Measurements from ENCODE around the gene FGD5. TPM values are rescaled to one million over a fixed set of nuclear protein-coding genes. Genes with fewer than 3 reads are reported as not detected.

Gene FGD5
- total and polyA plus RNA-seq, 9 of the 15 experiments (the other 6 are each of a cell fraction or from before 2014, with no cell fraction given), result 0.18 TPM; not detected in 8

DNA sequence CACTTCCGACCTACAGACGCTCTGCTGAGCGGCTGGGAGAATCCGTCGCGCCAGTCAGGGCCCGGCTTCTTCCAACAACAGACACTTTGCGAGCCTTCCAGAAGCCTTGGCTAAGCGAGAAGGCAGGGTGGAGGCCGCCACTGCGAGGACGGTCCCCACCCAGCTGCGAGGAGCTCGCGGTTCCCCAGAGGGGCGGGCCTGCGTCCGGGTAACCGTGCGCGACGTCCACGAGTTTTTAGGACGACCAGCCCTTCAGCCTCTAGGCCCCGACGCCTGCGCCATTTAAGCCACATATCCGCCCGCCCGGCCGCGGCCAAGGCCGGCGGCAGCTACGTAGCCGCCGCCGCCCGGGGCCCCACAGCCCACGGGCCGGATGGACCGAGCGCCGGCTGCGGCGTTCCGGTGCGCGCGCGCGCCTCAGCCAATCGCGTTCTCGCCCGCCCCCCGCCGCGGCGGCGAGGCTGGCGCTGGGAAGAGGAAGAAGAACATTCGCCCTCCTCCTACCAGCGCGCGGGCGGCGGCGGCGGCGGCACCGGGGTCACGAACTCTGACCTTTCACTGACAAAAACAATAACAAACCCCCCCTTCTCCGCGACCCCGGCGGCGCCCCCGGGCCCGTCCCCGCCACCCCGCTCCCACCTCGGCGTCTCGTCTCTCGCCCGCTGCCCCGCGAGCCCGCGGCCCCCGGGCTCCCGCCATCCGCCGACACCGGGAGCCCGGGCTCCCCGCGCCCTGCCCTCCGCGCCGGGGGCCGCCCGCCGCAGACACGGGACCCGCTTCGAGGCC is 128.5 kb downstream of the FGD5 start, which contains the start of gene NR2C2 (continued):
- TF ChIP-seq, protein P1, sequence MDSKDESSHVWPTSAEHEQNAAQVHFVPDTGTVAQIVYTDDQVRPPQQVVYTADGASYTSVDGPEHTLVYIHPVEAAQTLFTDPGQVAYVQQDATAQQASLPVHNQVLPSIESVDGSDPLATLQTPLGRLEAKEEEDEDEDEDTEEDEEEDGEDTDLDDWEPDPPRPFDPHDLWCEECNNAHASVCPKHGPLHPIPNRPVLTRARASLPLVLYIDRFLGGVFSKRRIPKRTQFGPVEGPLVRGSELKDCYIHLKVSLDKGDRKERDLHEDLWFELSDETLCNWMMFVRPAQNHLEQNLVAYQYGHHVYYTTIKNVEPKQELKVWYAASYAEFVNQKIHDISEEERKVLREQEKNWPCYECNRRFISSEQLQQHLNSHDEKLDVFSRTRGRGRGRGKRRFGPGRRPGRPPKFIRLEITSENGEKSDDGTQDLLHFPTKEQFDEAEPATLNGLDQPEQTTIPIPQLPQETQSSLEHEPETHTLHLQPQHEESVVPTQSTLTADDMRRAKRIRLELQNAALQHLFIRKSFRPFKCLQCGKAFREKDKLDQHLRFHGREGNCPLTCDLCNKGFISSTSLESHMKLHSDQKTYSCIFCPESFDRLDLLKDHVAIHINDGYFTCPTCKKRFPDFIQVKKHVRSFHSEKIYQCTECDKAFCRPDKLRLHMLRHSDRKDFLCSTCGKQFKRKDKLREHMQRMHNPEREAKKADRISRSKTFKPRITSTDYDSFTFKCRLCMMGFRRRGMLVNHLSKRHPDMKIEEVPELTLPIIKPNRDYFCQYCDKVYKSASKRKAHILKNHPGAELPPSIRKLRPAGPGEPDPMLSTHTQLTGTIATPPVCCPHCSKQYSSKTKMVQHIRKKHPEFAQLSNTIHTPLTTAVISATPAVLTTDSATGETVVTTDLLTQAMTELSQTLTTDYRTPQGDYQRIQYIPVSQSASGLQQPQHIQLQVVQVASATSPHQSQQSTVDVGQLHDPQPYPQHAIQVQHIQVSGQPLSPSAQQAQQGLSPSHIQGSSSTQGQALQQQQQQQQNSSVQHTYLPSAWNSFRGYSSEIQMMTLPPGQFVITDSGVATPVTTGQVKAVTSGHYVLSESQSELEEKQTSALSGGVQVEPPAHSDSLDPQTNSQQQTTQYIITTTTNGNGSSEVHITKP (IDR thresholded peaks at IDR 0.05; ENCODE audit: partially characterized antibody), result peak; percentile 59
- TF ChIP-seq, protein P2, sequence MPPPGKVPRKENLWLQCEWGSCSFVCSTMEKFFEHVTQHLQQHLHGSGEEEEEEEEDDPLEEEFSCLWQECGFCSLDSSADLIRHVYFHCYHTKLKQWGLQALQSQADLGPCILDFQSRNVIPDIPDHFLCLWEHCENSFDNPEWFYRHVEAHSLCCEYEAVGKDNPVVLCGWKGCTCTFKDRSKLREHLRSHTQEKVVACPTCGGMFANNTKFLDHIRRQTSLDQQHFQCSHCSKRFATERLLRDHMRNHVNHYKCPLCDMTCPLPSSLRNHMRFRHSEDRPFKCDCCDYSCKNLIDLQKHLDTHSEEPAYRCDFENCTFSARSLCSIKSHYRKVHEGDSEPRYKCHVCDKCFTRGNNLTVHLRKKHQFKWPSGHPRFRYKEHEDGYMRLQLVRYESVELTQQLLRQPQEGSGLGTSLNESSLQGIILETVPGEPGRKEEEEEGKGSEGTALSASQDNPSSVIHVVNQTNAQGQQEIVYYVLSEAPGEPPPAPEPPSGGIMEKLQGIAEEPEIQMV (tag; conservative IDR thresholded peaks at IDR 0.05; ENCODE audit: low read depth), result no peak
- TF ChIP-seq COPS2 (conservative IDR thresholded peaks at IDR 0.05) (no peak), ZSCAN29 (IDR thresholded peaks at IDR 0.05) (peak; percentile 39; the same call in 1 of the 2 replicates), SIN3B (IDR thresholded peaks at IDR 0.05; ENCODE audit: low read depth) (peak; percentile 71; the same call in 1 of the 2 replicates), FOS (IDR thresholded peaks at IDR 0.05; ENCODE audit: extremely low read depth, insufficient read length) (peak; percentile 18), SMARCE1 (IDR thresholded peaks at IDR 0.05) (no peak), MAZ (CRISPR knock-in tag; conservative IDR thresholded peaks at IDR 0.05 in 1 of 2, IDR thresholded peaks at IDR 0.05 in 1 of 2) (peak; percentile 57 to 68; a peak in 3 of 4 replicates), ZNF717 (CRISPR knock-in tag; IDR thresholded peaks at IDR 0.05) (no peak), NFRKB (IDR thresholded peaks at IDR 0.05; ENCODE audit: low read depth) (0 out of 2 replicates have a peak, but pooled peaks have one; percentile 1), MAFG (tag; conservative IDR thresholded peaks at IDR 0.05) (no peak), BACH1 (tag; IDR thresholded peaks at IDR 0.05) (no peak), ZNF589 (CRISPR knock-in tag; IDR thresholded peaks at IDR 0.05; ENCODE audit: low read depth) (no peak), ZNF77 (CRISPR knock-in tag; IDR thresholded peaks at IDR 0.05) (no peak), BMI1 (IDR thresholded peaks at IDR 0.05; ENCODE audit: low read length) (no peak), KLF13 (tag; IDR thresholded peaks at IDR 0.05; ENCODE audit: borderline replicate concordance, low read depth) (peak; percentile 67; the same call in 1 of the 2 replicates), NR4A1 (CRISPR knock-in tag; IDR thresholded peaks at IDR 0.05) (no peak), NR4A1 (tag; IDR thresholded peaks at IDR 0.05) (peak; percentile 76), SAP30 (IDR thresholded peaks at IDR 0.05; ENCODE audit: borderline replicate concordance, insufficient read depth, low read depth, low read length, poor library complexity, severe bottlenecking) (peak; percentile 77), KLF1 (tag; IDR thresholded peaks at IDR 0.05) (peak; percentile 77)
- TF ChIP-seq, protein P3, sequence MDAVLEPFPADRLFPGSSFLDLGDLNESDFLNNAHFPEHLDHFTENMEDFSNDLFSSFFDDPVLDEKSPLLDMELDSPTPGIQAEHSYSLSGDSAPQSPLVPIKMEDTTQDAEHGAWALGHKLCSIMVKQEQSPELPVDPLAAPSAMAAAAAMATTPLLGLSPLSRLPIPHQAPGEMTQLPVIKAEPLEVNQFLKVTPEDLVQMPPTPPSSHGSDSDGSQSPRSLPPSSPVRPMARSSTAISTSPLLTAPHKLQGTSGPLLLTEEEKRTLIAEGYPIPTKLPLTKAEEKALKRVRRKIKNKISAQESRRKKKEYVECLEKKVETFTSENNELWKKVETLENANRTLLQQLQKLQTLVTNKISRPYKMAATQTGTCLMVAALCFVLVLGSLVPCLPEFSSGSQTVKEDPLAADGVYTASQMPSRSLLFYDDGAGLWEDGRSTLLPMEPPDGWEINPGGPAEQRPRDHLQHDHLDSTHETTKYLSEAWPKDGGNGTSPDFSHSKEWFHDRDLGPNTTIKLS (IDR thresholded peaks at IDR 0.05; ENCODE audit: borderline replicate concordance, low read depth), result peak; percentile 52; the same call in 1 of the 2 replicates

Data from K562 (cell line).